Measurements from ENCODE around the gene TTF1.

The TTF1 gene

DNA sequence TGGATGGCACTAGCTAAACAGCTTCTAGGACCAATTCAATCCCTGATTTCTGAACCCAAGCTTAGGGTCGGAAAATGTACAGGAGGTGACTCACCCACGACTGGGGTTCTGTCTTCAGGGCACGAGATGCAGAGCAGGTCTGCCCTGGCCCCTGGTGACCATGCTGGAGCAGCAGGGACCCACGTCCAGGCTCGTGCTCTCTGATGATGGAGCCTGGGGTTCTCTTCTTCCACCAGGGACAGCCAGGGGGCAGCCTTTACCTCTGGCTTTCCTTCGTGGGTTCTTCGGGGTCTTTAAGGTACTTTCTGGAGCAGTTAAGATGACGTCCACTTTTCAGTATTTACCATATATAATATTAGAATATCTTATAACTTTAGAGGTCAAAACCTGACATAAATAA, 5.4 kb upstream of the TTF1 start:
- TF ChIP-seq, protein P1, sequence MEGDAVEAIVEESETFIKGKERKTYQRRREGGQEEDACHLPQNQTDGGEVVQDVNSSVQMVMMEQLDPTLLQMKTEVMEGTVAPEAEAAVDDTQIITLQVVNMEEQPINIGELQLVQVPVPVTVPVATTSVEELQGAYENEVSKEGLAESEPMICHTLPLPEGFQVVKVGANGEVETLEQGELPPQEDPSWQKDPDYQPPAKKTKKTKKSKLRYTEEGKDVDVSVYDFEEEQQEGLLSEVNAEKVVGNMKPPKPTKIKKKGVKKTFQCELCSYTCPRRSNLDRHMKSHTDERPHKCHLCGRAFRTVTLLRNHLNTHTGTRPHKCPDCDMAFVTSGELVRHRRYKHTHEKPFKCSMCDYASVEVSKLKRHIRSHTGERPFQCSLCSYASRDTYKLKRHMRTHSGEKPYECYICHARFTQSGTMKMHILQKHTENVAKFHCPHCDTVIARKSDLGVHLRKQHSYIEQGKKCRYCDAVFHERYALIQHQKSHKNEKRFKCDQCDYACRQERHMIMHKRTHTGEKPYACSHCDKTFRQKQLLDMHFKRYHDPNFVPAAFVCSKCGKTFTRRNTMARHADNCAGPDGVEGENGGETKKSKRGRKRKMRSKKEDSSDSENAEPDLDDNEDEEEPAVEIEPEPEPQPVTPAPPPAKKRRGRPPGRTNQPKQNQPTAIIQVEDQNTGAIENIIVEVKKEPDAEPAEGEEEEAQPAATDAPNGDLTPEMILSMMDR (IDR thresholded peaks at IDR 0.05), result peak; percentile 59

GRCh38 chr9:132411091-132411508, 4.5 kb upstream of the TTF1 start:
- TF ChIP-seq, protein P1 (IDR thresholded peaks at IDR 0.05), result peak; percentile 61

GRCh38 chr9:132410642-132411041, 4.0 kb upstream of the TTF1 start:
- TF ChIP-seq, protein P1 (IDR thresholded peaks at IDR 0.05), result no peak

- TF ChIP-seq, protein P1 (IDR thresholded peaks at IDR 0.05), result no peak
Measured at GRCh38 chr9:132409828-132410528, 3.3 kb upstream of the TTF1 start, which contains the start of gene CFAP77. Gene CFAP77, plus strand, starts transcription at chr9:132410211. Its CDS starts 61 bp downstream, at chr9:132410272.

DNA sequence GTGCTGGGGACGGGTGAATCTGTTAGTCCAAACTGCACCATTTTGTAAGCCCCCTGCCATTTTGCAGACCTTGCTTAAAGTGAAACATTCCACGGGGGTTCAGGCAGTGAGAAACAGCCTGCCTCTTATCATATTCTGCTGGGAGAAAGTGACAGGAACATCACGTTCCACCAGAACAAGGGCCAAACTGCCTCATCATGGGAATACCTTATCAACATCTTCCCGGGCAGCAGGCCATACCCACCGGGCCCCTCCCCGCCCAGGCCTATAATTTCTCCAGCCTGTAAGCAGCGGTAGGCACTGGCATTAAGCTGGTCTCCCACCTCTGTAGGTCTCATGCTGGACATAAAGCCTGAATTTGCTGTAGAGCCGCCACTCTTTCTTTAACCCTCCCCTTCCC, 1.9 kb upstream of the TTF1 start:
- TF ChIP-seq, protein P1 (IDR thresholded peaks at IDR 0.05), result no peak

GRCh38 chr9:132407196-132407595, 556 bp upstream of the TTF1 start:
- TF ChIP-seq, protein P1 (IDR thresholded peaks at IDR 0.05), result no peak

GRCh38 chr9:132404228-132404881, 2.3 kb downstream of the TTF1 start:
- TF ChIP-seq, protein P1 (IDR thresholded peaks at IDR 0.05), result no peak

All from LNCAP (cell line).